Breast epithelium (tissue), 4 donors: ENCODE results near the gene MGAT3. TPM values are rescaled to one million over a fixed set of nuclear protein-coding genes. Genes with fewer than 3 reads are reported as not detected.

Experiments used
- DNase-seq, 2 donors: peaks; one replicate each; pipeline ENCODE4 v3.0.0-alpha.2; 2019; ENCODE audit warnings: low spot score in 2 of 2
- H3K27ac ChIP-seq, 2 donors: fragments of 200-600 bp; sonication (generic) in 1 of 2; one replicate each; pipeline ENCODE4 v1.5.1; 2016 to 2019; ENCODE audit warnings: mild to moderate bottlenecking in 1 of 2
- H3K27me3 ChIP-seq, 2 donors: fragments of 200-600 bp; sonication (generic) in 1 of 2; one replicate each; pipeline versions ENCODE4 v1.5.1 to v1.6.0; 2017 to 2019; ENCODE audit warnings: control low read depth in 1 of 2, mild to moderate bottlenecking in 1 of 2
- H3K36me3 ChIP-seq: fragments of 200-600 bp; one replicate; pipeline ENCODE4 v1.5.1; 2019
- H3K4me1 ChIP-seq, 2 donors: fragments of 200-600 bp; sonication (generic); one replicate each; pipeline ENCODE4 v1.5.1; 2016 to 2019; ENCODE audit warnings: control low read depth in 1 of 2
- H3K4me3 ChIP-seq, 3 donors: fragments of 200-600 bp; sonication (generic); 1 replicate in 2 of 3; 2 replicates in 1 of 3; pipeline ENCODE4 v1.5.1; 2016 to 2019; ENCODE audit warnings: mild to moderate bottlenecking in 3 of 3, moderate library complexity in 2 of 3
- H3K9me3 ChIP-seq, 2 donors: fragments of 200-600 bp; sonication (generic) in 1 of 2; one replicate each; pipeline ENCODE4 v1.5.1; 2016 to 2019; ENCODE audit warnings: control low read depth in 1 of 2
- CTCF ChIP-seq, 3 donors: fragments of 450-650 bp; IDR thresholded peaks; one replicate each; pipeline ENCODE4 v1.5.1; 2016 to 2017; ENCODE audit warnings: antibody characterized with exemption in 3 of 3, mild to moderate bottlenecking in 3 of 3, moderate library complexity in 3 of 3
- POLR2A ChIP-seq: fragments of 450-650 bp; IDR thresholded peaks from one replicate; pipeline ENCODE4 v1.6.1; 2016; ENCODE audit warnings: antibody characterized with exemption, mild to moderate bottlenecking, moderate library complexity
- POLR2AphosphoS5 ChIP-seq, 3 donors: sonication (generic); formaldehyde crosslinking; IDR thresholded peaks; one replicate each; pipeline ENCODE4 v1.6.1; 2017; ENCODE audit warnings: antibody characterized with exemption in 3 of 3
- intact Hi-C: fragments of 100-400 bp; cut with DNase I; formaldehyde crosslinking; loops from one replicate; pipeline ENCODE4 v1.15.1; 2023; ENCODE audit warnings: low total_unique reads
- total RNA-seq, 3 donors: library from RNA; depleted of rRNA; stranded (reverse); fragments of >200 nt; gene quantifications; one replicate each; pipeline ENCODE4 v1.1.0, GENCODE V29; 2016

The MGAT3 gene
- total RNA-seq, 3 donors from 2014 or later, result 1.9 to 9.4 (median 3.9) TPM

GRCh38 chr22:39416319-39416718 lies 40.5 kb upstream of the MGAT3 start:
- DNase-seq, result no peak
- Histone ChIP-seq H3K9me3 (no peaks in the 10 kb centered on the region), H3K4me3 (no peak overlapping the region), H3K4me1 (no peaks in the 10 kb centered on the region), H3K36me3 (peaks cover 4% of the 10 kb centered on the region), H3K27me3 (no peaks in the 10 kb centered on the region), H3K27ac (no peak overlapping the region)
- TF ChIP-seq POLR2AphosphoS5 (IDR thresholded peaks at IDR 0.05) (no peak), CTCF (IDR thresholded peaks at IDR 0.05) (no peak), POLR2A (no peak)
- intact Hi-C loops, result no loop called here

GRCh38 chr22:39417641-39418040 lies 39.2 kb upstream of the MGAT3 start:
- TF ChIP-seq POLR2A (no peak), CTCF (IDR thresholded peaks at IDR 0.05) (no peak), POLR2AphosphoS5 (IDR thresholded peaks at IDR 0.05) (no peak)
- H3K9me3 ChIP-seq, result no peaks in the 10 kb centered on the region
- DNase-seq, result no peak
- no peaks in the 10 kb centered on the region for H3K27me3 ChIP-seq
- H3K4me1 ChIP-seq, result no peaks in the 10 kb centered on the region
- H3K27ac ChIP-seq, result no peak overlapping the region
- H3K4me3 ChIP-seq, result no peak overlapping the region
- peaks cover 5% of the 10 kb centered on the region for H3K36me3 ChIP-seq
- intact Hi-C loops, result no loop called here

- no peak for DNase-seq
- Histone ChIP-seq H3K36me3 (peaks cover 5% of the 10 kb centered on the region), H3K27me3 (no peaks in the 10 kb centered on the region), H3K27ac (no peak overlapping the region), H3K4me3 (no peak overlapping the region), H3K4me1 (no peaks in the 10 kb centered on the region), H3K9me3 (no peaks in the 10 kb centered on the region)
- no peak for TF ChIP-seq POLR2A
- no peak for TF ChIP-seq CTCF (IDR thresholded peaks at IDR 0.05)
- no peak for TF ChIP-seq POLR2AphosphoS5 (IDR thresholded peaks at IDR 0.05)
- intact Hi-C loops, result no loop called here
Measured at GRCh38 chr22:39418696-39419095, 38.1 kb upstream of the MGAT3 start.

- Histone ChIP-seq H3K9me3 (no peaks in the 10 kb centered on the region), H3K27ac (no peak overlapping the region), H3K36me3 (peaks cover 5% of the 10 kb centered on the region), H3K4me3 (no peak overlapping the region), H3K27me3 (no peaks in the 10 kb centered on the region), H3K4me1 (no peaks in the 10 kb centered on the region)
- no peak for TF ChIP-seq CTCF (IDR thresholded peaks at IDR 0.05)
- TF ChIP-seq POLR2AphosphoS5 (IDR thresholded peaks at IDR 0.05), result no peak
- no peak for TF ChIP-seq POLR2A
- intact Hi-C loops, result no loop called here
- DNase-seq, result no peak
Measured at GRCh38 chr22:39419096-39419495, 37.7 kb upstream of the MGAT3 start.

GRCh38 chr22:39419911-39420310 lies 36.9 kb upstream of the MGAT3 start:
- Histone ChIP-seq H3K36me3 (peaks cover 5% of the 10 kb centered on the region), H3K4me3 (no peak overlapping the region), H3K27ac (no peak overlapping the region), H3K9me3 (no peaks in the 10 kb centered on the region), H3K4me1 (no peaks in the 10 kb centered on the region), H3K27me3 (no peaks in the 10 kb centered on the region)
- no peak for DNase-seq
- intact Hi-C loops, result no loop called here
- no peak for TF ChIP-seq POLR2AphosphoS5 (IDR thresholded peaks at IDR 0.05)
- TF ChIP-seq POLR2A, result no peak
- TF ChIP-seq CTCF (IDR thresholded peaks at IDR 0.05), result no peak
